ENCODE data around the gene SOX8.

DNA sequence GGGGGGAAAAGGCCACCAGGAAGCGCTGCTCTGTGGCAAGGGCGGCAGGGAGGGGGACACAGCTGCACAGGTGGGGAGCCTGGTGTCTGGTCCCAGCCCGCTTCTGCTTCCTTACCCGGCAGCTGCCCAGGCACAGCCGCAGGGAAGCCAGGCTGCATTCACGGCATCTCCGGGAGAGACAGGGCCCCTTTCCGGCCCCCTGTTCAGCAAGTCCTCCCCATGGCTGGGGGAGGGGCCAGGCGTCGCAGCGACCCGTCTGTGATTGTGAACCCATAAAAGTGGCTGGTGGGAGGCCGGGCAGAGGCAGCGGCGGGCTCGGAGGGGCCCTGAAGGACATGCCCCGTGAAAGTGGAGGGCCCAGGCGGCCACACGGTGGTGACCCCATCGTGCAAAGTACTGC lies 28.7 kb downstream of the SOX8 start:
- TF ChIP-seq CTCF (IDR thresholded peaks at IDR 0.05), result no peak
- no peak for TF ChIP-seq EZH2phosphoT487 (IDR thresholded peaks at IDR 0.05)

All from neural progenitor cell (in vitro differentiated cells).